GM21390 (cell line): ENCODE data around the gene FKTN.

Source experiments
- ATAC-seq: cut with Tn5 transposase; IDR thresholded peaks from one replicate; pipeline ENCODE4 v1.9.1; 2021; ENCODE audit not compliant: unreplicated experiment

FKTN gene

DNA sequence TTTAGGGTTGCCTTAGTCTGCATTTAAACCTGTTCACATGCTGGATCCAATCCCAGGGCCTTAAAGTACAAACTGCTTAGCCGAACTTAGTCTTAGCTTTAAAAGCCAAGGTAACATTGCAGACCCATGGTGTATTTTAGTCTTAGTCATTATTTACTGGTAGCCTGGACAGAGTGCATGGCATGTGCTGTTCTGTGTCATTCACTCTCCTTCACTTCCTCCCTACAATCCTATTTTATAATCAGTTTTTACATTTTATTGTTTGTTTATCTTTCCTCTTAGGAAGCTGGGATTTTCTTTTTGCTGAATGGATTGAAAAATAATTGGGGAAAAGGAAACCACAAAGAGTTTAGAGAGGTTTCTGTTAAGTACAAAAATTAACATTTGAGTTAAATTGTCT, 74.9 kb downstream of the FKTN start:
- ATAC-seq: no peak

DNA sequence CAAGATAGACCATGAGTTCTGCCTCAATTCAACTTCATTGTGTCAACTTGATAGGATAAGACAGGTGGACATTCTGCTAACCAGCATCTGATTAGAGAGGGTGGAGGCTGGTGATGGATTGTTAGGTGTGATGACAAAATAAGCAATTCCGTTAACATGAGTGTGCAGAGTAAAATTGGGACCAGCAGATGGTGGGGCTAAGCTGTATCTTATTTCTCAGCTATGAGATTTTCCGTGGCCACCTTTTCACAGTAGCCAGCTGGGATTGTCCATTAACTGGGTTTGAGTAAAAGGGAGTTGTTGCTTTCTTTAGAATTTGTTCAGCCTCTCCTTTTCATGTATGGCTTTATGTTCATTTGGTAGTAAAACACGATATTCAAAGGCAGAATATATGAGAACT, 75.5 kb downstream of the FKTN start:
- ATAC-seq: no peak

DNA sequence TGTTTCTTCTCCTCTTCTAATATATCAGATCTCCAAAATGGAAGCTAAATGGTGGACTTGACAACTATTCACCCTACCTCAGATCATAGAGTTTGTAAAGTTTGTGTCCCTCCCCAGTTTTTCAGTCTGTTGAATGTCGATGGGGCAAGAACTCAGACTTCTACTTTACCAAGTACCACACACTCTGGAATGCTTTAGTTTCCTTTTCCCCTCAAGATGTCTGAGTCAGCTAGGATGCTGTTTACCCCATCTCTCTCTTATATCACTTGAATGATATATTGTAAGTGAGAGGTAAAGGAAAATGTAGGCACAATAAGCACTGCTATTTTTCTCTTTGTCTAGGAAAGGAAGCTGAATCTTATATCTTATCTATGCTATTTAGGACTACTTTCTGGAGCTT, 78.4 kb downstream of the FKTN start:
- no peak for ATAC-seq

DNA sequence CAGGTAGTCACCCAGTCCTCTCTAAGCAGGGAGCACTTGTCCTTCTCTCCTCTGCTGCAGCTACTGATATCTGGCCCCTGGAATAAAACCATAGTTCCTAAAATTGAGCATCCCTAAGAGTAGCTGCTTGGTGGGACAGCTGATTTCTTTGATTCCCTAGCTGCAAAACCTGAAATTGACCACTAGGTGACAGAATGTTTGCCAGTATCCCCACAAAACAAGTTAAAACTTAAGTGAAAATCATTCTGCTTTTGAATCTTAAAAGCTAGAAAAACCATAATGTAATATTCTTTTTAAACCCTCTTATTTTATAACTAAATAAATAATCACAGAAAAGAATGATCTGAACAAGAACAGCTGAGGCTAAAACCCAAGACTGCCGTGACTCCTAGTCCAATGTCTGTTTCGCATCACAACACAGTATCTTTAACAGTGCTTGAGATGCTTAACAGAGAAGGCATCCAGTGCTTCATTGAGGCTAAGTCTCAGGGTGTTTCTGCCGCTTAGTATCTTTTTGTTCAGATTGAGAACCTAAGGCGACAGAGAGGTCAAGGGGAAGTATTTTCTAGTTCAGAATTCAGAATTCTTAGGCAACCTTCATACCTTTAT, 80.0 kb downstream of the FKTN start:
- ATAC-seq: no peak

DNA sequence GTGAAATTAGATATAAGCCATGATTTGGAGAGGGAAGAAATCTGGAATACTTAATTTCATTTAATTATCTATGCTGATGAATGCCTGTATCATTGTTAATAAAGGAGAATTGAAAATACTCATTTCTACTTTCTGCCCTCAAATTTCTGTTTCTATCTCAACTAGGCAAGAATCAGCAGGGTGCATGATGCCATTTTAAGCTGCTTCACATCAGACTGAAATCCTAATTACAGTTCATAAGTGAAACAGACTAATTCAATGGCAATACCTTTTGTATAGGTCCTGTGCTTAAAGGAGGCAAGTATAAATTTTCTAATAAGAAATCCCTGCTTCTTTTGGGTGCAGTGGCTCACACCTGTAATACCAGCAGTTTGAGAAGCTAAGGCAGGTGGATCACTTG, 82.0 kb downstream of the FKTN start:
- ATAC-seq: peak; percentile 62

DNA sequence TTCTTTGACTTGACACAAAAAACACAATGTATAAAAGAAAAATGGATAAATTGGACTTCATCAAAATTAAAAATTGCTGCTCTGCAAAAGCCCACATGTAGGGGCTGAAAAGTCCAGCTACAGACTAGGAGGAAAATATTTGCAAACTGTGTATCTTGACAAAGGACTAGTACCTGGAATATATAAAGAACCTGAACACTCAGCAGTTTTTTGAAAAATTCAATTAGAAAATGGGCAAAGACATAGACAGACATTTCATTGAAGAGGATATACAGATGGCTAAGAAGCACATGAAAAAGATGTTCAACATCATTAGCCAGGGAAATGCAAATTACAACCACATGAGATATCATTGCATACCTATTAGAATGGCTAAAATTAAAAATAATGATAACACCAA, 85.9 kb downstream of the FKTN start:
- ATAC-seq: no peak

DNA sequence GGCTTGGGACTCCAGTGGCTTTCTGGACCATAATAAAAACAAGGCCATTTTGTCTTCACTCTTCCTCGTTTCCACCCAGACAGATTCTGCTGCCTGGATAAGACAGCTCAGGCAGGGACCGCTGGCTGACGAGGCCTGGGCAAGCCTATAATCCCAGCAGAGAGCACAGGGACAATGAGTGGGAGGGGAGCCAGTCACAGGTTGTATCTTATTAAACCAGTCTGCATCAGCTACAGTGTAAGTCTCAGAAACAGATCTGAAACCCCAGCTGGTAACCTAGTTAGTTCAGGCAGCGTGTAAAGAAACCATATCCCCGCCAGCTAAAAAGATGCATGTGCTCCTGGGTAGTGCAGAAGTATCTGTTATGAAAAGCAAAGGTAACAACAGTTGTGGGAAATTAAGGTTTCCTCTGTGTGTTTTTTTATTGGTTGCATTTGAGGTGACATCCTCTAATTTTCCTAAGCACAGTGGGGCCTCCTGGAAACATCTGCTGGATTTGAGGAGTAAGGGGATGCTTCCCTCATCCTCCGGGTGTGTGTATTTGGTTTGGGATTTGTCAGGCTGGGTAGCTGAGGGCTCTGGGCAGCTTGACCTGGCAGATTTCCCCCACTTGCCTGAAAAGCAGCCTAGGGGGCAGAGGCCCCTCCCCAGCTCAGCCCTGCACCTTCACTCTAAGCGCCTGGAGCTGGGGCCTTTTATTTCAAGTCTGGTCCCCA, 89.1 kb downstream of the FKTN start:
- ATAC-seq: no peak

DNA sequence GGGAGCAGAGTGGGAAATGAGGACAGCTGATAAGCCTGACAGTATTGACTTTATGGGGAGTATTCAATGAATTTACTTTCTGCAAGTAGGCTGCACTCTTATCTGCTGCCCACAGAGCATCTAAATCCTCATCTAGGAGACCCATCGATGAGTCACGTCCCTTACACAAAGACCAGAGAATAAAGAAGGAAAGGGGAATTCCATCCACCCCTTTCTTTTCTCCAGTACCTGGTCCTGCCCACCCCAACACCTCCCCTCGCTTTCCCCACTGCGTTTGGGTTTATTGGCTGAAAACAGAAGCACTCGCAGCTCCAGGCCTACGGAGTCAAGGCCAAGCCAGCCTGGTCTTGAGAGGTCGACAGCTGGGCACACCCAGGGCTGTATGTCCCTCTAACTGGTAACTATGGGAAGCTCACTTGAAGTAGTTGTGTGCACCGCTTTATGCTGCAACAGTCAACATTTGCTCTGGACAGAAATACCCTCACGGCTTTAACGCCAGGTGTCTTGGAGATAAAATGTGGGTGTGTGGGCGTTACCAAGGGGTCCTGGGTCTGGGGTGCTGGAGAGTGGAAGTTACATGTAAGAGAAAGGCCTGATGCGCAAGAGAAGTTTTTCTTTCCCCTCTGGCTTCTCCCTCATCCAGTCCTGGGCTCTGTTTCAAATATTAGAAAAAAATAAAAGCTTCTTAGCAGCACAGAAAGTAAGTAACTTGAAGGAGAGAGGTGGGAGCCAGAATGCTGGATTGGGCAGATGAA, 89.8 kb downstream of the FKTN start:
- no peak for ATAC-seq

DNA sequence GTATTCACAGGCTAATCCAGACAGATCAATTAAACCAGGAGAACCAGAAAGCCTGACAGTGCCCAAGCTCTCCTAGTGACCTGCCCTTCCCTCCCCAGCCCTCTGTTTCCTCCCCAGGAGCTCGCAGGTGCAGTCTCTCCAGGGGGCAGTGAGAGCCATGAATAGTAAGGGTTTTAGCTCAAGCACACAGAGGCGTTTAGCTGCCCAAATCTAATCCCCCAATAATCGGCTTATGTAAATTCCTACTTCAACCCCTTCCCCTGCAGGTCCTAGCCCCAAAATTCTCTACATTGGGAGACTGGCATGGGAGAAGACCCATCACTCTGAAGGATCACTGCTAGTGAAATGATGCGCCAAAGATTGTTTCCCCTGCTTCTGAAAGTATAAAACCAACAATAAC, 93.9 kb downstream of the FKTN start:
- no peak for ATAC-seq

DNA sequence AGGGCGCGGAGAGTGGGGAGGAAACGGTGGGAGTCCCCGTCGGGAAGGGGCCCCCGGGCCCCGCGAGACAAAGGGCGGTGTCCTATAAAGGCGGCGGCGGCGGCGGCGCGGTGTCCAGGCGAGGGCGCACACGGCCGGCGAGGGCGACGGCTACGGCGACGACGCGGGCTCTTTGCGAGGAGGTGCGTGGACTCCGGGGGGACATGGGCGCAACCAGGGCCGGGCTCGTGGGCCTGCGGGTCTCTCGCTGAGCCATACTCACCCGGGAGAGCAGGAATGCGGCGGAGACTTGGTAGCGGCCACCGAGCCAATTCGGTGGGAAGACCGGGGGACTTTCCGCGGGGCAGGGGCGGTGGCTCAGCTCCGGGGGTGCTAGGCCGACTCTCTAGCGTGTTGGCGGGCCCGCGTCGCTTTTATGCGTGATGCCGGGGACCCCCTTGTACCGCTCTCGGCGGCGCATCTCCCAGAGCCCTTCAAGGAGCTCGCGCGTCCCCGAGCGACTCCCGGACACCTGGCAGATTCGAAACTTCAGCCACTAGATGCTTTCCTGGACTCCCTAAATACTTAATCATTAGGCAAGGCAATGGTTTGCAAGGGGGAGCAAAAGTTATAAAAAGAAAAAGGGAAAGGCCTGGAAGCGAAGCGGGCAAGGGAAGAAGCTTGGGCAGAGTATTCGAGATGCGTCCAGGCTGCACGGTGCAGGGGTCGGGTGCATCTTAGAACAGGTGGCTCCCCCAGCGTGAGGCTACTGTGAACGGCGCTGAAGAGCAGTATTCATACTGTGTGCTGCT, 98.4 kb downstream of the FKTN start:
- ATAC-seq: peak; percentile 76

DNA sequence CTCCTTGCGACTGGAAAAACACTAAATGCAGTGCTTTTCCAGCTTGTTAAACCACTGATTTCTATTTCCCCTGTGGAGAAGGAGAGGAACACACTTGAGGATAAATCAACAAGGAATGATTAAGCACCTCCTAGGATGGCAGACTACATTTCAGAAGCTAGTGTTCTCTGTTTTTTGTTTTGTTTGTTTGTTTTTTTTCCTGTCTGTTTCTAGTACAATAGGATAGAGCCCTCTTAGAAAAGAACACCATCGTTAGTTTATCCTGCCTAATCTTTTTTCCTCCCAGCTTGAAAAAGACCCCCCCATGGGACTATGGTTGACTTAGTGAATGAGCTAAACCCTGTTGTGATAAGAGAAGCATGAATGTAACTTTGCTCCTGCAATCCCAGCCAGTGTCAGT, 100.4 kb downstream of the FKTN start:
- ATAC-seq: no peak

DNA sequence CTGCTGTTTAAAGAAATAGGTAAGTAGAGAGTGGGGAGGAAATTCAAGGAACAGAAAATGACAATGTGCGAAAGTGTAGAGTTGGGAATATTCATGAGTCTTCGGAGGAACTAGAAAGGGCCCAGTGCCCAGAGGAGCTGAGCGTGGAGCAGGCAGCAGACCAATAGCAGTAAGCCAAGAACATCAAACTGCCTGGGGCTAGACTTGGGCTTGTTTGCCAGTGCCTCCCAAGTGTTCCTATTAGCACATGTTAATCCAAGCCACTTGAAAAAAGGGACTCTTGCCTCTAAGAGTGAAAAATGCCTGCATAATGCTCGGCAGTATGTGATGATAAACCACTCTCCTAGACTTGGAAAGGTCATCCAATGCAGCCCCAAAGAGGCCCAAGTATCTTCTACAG, 103.1 kb downstream of the FKTN start:
- no peak for ATAC-seq

DNA sequence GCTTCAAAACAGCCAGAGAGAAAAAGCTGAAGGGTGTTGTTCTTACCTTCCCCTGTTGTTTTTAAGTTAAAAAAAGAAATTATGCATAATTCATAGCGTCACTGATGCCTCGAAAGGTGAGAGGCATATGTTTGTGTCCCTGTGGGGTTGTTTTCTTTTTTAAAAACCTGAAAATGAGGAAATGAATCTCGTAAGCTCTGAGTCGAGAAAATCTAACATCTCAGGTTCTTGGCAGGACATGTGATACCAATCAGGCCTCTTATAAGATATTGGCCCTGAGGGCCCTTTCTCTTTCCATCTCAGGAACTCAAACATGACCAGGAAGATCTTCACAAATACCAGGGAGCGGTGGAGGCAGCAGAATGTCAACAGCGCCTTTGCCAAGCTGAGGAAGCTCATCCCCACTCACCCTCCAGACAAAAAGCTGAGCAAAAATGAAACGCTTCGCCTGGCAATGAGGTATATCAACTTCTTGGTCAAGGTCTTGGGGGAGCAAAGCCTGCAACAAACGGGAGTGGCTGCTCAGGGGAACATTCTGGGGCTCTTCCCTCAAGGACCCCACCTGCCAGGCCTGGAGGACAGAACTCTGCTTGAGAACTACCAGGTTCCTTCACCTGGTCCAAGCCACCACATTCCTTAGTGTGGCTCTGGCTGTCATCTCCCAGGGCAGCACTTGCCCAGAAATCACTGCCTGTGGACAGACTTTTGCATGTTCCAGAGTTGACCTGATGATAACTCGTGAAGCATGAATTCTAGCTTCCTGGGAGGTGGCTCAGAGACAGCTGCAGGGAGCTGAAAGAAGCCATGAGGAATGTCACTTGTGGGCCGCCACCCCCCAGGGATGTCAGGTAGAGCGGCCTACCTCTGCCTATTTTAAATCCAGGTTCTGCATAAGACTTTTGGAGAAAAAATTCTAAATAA, 104.5 kb downstream of the FKTN start, which contains the start of gene TAL2:
Gene TAL2, plus strand, starts transcription at position 274 of the 921 bp plus-strand sequence. Its CDS starts 40 bp downstream, at position 314.
- peak; percentile 91 for ATAC-seq

DNA sequence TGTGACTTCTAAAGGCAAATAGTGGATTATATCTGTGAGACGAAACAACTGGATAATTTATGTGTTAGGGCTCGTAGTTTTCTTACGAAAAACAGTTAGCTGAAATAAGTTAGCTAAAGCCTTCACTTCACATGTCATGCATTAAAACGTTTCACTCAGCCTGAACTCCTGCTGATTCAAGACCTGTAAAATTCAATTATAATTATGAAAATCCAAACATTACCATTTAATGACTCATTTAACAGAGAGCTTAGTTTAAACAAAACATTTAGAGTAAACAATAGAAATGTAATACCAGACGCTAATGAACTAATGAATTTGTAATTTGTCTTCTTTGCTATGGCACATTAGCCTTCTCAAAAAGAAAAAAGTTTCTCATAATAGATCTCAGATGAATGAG, 106.0 kb downstream of the FKTN start:
- no peak for ATAC-seq

DNA sequence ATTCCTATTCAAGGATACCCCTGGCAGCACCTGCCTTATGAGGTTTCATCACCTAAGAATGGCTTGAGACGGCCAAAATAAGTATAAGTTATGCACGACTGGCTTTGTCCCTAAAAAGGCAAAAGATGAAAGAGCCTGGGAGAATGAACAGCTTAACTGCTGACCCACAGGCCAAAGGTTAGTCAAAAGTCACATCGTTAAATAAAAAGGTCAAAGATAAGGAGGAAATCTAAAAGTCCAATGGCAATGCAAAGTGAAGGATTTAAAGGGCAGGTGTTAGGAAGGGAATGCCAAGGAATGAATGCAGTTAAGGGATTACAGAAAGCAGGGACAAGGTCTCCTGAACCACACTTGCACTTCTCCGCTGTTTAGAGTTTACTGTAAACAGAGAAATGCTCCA, 109.9 kb downstream of the FKTN start:
- no peak for ATAC-seq

DNA sequence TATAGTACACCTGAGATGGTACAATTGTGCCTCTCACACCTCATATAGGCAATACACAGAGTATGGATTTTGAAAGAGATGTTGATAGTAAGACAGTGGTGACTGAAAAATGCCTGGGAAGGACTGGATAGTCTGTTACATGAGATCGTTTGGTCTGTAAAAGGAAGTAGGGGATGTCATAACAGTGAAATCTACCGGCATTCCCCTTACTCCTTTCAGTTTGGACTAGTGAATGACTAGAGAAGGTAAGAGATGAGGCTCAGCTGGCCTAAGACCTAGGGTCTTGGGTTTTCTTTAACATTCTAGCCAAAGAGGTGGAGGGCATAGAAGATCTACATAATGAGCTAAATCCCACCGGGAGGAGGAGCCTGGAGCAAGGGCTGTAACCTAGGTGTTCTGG, 112.4 kb downstream of the FKTN start:
- ATAC-seq: no peak

DNA sequence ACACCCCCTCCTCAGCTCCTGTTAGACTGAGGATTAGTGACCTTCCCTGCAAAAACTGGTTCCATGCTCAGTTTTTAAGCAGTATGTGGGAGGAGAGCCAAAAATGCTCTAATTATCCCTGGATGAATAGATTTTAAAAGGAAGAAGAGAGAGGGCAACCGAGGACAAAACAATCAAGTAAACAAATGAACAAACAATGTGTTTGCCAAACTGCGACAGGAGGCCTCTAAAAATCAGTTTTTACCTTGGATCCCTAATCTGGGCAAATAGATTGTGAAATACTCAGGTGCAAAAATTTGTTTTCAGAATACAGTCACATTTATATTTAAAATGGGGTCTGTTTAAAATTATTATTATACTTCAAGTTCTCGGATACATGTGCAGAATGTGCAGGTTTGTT, 112.8 kb downstream of the FKTN start:
- ATAC-seq: no peak

DNA sequence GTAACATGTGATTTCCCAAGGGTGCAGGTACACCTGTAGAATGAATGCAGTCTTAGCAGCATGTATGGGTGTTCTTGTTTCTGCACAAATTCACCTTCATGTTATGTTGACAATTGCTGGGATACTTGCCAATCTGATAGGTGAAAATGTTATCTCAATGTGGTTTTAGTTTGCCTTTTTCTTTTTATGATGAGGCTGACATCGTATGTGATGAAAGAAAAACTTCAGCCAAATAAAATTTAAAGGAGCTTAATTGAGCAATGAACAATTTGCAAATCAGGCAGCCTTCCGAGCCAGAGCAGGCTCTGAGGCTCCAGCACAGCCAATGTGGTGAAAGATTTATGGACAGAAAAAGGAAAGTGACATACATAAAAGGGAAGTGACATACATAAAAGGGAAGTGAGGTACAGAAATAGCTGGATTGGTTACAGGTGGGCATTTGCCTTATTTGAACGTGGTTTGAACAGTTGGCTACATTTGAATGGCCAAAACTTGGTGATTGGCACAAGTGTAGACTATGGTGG, 114.8 kb downstream of the FKTN start:
- ATAC-seq: peak; percentile 73

DNA sequence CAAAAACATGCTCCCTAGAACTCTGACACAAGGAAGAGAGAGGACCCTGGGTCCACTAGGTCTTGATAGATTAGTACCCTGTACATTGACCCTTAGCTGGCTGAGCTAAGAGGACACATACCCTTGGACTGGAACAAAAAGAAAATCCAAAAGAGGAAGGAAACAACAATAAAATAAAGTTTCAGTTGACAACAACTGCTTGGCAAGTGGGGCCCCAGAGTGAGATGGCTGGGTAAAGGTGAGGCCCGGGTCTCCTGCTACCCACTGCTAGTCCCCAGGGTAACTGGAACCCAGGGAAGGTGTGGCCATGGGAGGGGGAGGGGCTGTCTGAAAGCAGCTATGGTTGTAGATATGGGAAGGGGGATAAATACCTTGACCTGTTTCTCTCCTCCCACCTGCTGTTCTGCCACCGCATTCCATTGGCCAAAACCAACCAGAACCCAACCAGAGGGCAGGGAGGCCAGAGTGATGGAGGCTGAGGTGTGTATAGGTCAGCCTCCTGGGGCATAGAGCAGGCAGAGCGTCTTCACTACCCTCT, 116.0 kb downstream of the FKTN start:
- ATAC-seq: no peak
